GM13976 (cell line): ENCODE measurements around the gene VPS37C.
A peak's percentile ranks its signal among the peaks of the same experiment; 100 is the strongest.
"Not testable (repeated sequence)": the region's sequence is repeated elsewhere in the genome, so short reads cannot be mapped to it uniquely, and the experiment has no call there.

Source experiments
- DNase-seq: peaks from one replicate; pipeline ENCODE4 v3.0.0; 2012; ENCODE audit warnings: low spot score
- in situ Hi-C: fragments of 300-500 bp; cut with MboI; formaldehyde crosslinking; loops from one replicate; pipeline ENCODE4 v1.12.0; 2022; ENCODE audit warnings: low sequenced_read_pairs, mixed read lengths, inconsistent platforms; ENCODE audit not compliant: unreplicated experiment
- TF ChIP-seq, protein P1 (sequence below): IDR thresholded peaks from 2 replicates; pipeline ENCODE4 v1.5.1; 2012; ENCODE audit warnings: borderline replicate concordance, mild to moderate bottlenecking; ENCODE audit not compliant: insufficient read depth; ENCODE audit errors: extremely low read depth, missing control alignments, control extremely low read depth

The VPS37C gene

DNA sequence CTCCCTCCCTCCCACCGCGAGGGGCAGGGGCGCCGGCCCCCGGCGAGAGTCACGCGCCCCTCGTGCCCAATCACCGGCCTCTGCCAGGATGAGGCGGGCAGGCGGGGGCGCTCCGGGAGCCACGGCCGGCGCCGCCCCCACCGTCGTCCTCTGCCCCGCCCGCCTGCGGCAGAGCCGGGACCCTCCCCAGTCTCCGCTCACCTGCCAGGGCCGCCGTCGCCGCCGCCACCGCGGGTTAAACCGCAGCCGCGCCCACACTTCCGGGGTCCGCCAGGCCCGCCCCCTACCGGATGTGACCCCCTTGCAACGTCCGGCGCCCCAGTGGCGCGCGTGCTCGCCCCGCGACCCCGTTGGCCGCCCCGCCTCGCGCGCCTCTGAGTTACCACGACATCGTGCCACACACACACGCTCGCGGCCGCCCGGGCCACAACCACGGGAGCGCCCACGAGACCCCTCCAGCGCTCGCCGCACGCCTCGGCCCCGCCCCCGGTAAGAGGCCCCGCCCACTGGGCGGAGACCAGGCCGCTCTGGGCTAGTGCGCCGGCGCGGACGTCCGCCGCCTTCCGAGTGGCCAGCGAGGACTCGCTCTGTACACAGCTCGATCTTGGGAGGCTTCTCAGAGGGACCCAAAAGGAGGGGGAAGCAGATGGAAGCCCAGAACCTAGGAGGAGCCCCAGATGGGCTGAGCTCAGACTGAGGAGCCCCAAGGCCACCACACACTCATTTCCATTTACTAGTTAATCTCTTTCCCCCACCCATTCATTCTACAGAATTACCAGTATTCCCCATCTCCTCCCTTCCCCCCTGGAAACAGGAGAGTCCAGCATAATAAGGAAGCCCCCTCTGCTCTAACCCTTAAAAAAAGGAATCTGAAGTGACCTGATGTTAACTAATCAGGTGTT lies at the start of gene VPS37C:
Gene VPS37C (minus strand): TSS at position 237 of the 902 bp plus-strand sequence. CDS start 22,597 bp downstream, outside the sequence.
- peak; percentile 96 for DNase-seq
- in situ Hi-C loops = no loop called here
- TF ChIP-seq, protein P1, sequence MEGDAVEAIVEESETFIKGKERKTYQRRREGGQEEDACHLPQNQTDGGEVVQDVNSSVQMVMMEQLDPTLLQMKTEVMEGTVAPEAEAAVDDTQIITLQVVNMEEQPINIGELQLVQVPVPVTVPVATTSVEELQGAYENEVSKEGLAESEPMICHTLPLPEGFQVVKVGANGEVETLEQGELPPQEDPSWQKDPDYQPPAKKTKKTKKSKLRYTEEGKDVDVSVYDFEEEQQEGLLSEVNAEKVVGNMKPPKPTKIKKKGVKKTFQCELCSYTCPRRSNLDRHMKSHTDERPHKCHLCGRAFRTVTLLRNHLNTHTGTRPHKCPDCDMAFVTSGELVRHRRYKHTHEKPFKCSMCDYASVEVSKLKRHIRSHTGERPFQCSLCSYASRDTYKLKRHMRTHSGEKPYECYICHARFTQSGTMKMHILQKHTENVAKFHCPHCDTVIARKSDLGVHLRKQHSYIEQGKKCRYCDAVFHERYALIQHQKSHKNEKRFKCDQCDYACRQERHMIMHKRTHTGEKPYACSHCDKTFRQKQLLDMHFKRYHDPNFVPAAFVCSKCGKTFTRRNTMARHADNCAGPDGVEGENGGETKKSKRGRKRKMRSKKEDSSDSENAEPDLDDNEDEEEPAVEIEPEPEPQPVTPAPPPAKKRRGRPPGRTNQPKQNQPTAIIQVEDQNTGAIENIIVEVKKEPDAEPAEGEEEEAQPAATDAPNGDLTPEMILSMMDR = no peak

DNA sequence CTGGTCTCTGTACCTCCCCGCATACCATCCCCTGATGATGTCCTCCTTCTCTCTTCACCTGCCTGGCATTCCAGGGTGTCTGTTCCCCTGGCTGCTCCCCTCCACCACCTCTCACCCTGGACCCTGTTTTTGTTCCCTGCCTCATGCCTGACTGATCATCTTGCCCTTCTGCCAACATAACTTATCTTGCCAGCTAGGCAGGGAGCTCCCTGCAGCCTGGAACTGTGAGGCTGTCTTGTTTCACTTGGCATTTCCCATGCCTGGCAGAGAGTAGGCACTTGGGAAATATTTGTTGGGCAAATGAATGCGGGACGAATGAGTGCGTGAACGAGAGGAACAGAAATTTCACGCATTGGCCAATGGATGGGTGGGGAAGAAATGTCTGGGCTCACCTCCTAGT lies 49.4 kb upstream of the VPS37C start:
- DNase-seq, in situ Hi-C loops: not testable (repeated sequence)

DNA sequence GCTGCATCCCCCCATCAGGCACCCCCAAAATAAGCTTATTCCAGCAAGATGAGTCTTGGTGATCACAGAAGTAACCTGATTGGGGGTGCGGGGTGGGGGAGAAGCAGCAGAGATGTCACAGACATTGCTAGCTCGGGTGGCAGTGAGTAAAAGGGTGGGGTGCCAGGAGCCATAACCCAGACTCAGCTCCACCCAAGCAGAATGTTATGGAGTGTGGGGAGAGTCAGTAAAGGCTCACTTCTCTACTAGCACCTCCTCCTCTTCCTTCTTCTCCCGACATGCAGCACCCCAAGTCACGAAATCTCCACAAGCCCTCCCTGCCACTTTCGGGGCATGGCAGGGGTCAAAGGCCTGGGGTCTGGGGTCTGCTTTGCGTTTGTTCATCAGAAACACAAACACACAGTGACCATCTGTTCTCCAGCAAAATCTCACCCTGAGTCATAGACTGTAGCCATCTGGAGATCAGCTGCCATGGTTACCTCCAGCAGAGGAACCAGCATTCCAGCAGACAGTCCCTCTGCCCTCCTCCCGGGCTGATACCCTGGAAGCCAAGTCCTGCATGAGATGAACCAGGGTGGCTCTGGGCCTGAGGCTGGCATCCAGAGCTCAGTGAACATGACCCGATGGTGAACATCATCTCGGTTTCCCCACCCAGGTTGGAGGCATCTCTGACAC lies 46.5 kb upstream of the VPS37C start:
- DNase-seq, in situ Hi-C loops: not testable (repeated sequence)

DNA sequence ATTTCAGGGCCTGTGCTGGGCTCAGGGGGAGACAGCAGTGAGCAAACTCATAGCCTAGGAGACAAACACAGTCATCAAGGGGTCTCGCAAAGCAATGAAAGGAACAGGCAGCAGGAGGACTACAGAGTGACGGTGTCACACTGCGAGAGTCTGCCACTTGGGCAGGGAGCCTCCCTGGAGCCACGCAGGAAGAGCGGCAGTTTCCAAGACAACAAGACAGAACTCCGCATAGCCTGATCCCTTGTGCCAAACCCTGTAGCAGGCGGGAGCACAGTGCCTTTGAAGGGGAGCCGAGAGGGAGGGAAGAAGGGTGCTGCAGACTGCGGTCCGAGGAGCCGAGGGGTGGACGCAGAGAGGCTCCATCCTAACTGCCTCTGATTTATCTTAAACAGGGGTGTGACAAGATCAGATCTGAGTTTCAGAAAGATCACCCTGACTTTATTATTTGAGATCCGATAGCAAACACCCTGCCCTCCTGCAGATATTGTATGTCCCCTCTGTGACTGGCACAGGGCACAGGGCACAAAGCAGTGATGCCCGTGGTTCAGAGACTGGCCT lies 43.4 kb upstream of the VPS37C start:
- in situ Hi-C loops, DNase-seq: not testable (repeated sequence)

DNA sequence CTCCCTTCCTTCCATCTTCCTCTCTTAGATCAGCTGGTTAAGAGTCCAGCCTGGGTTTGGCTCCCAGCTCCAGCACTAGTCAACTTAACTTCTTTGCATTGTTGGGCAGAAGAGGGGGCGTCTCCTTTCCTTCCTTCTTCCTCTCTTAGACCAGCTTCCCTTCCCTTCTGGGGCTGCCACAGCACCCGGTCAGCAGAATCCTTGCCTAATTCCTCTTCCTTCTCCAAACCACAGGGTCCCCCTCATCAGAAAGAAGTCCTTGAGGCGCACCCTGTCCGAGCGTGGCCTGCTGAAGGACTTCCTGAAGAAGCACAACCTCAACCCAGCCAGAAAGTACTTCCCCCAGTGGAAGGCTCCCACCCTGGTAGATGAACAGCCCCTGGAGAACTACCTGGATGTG lies 42.6 kb upstream of the VPS37C start:
- in situ Hi-C loops, DNase-seq: not testable (repeated sequence)

DNA sequence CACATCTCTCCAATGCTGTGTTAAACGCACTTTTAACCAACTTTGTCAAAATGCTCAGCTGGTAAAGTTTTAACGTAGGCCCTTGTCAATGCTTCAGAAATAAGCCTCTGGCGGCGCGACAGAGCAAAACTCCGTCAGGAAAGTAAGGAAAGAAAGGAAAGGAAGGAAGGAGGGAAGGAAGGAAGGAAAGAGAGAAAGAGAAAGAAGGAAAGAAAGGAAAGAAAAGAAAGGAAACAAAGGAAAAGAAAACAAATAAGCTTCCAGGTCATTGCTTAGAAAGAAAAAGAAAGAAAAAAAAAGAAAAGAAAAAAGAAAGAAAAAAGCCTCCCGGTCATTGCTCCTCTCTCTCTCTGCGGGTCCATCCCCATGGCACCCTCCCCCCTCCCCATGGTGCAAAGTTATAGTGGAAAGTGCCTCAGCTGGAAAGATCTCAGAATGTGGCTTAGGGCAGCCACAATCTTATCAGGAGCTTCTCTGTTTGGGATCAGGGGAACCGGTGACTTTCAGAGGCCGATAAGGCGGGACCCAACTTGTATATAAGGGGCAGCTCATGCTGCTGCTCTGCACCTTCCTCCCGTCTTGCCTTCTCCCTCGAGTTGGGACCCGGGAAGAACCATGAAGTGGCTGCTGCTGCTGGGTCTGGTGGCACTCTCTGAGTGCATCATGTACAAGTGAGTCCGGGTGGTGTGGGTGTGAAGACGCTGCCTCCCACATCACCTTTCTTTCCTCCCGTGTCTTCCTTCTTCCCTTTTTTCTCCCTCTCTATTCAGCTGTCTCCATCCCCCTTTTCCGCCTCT lies 41.9 kb upstream of the VPS37C start, which contains the start of gene PGA3:
Gene PGA3 (plus strand): TSS at position 566 of the 797 bp plus-strand sequence. CDS start 50 bp downstream, at position 616.
- in situ Hi-C loops, DNase-seq: not testable (repeated sequence)

DNA sequence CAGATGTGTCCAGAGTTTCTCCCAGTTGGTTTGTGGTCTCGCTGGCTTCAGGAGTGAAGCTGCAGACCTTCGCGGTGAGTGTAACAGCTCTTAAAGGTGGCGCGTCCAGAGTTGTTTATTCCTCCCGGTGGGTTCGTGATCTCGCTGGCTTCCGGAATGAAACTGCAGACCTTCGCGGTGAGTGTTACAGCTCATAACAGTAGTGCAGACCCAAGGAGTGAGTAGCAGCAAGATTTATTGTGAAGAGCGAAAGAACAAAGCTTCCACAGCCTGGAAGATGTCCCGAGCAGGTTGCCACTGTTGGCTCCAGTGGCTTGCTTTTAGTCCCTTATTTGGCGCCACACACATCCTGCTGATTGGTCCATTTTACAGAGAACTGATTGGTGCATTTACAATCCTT lies 40.2 kb upstream of the VPS37C start:
- no peak for DNase-seq
- TF ChIP-seq, protein P1 = no peak
- in situ Hi-C loops = no loop called here

DNA sequence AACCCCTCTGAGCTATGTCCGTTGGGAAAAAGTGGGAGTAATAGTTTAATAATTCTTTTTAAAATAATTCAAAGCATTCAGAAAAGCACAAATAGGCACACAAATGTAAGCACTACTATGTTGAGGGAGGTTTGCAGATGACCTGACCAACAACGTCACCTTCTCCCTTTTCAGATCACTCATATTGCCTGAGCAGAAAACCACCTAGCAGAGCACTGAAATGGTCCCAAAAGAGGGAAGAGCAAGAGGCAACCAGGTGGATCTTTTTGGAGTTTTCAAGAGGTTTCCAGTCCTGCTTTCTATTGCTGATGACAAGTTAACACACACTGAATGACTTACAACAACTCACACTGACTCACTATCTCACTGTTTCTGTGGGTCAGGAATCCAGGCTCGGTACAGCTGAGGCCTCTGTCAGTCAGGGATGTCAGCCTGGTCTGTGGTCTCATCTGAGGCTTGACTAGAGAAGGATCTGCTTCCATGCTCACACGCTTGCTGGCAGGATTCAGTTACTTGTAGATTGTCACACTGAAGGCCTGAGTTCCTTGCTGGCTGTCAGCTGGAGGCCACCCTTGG lies 37.8 kb upstream of the VPS37C start:
- TF ChIP-seq, protein P1 = no peak
- in situ Hi-C loops = loop anchor here (25.0 kb wide), 1 partner anchor 362 kb away; the partner anchor contains the start of gene CCDC86
- no peak for DNase-seq
